GM18502 (cell line): ENCODE results near the gene ZBTB7C.

Experiments
- ATAC-seq: cut with Tn5 transposase; IDR thresholded peaks from one replicate; pipeline ENCODE4 v1.9.1; 2021; ENCODE audit warnings: mild to moderate bottlenecking; ENCODE audit not compliant: unreplicated experiment, poor library complexity

Gene ZBTB7C

DNA sequence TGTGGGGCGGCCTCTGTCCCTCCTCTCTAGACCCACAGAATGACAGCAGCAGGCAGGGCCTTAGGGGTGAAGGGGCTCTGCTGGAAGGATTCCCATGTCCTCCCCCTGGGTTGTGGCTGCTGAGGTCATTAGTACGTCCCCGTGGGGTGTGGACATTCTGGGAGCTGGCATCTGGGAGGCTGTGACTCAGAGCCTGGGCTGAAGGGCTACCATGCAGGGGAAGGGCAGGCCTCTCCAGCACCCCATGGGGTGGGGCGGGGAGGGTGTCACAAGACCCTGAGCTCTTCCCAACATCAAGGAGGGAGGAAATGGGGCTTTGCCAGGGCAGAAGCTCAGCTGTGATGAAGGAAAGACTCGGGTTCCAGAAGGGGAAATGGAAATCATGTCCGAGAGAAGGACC, 373.0 kb downstream of the ZBTB7C start:
- no peak for ATAC-seq

GRCh38 chr18:48035556-48035860, 373.7 kb downstream of the ZBTB7C start:
- no peak for ATAC-seq

- no peak for ATAC-seq
These were observed 374.3 kb downstream of the ZBTB7C start for GRCh38 chr18:48034651-48035555.

- no peak for ATAC-seq
These were observed 375.2 kb downstream of the ZBTB7C start for GRCh38 chr18:48033790-48034650.

DNA sequence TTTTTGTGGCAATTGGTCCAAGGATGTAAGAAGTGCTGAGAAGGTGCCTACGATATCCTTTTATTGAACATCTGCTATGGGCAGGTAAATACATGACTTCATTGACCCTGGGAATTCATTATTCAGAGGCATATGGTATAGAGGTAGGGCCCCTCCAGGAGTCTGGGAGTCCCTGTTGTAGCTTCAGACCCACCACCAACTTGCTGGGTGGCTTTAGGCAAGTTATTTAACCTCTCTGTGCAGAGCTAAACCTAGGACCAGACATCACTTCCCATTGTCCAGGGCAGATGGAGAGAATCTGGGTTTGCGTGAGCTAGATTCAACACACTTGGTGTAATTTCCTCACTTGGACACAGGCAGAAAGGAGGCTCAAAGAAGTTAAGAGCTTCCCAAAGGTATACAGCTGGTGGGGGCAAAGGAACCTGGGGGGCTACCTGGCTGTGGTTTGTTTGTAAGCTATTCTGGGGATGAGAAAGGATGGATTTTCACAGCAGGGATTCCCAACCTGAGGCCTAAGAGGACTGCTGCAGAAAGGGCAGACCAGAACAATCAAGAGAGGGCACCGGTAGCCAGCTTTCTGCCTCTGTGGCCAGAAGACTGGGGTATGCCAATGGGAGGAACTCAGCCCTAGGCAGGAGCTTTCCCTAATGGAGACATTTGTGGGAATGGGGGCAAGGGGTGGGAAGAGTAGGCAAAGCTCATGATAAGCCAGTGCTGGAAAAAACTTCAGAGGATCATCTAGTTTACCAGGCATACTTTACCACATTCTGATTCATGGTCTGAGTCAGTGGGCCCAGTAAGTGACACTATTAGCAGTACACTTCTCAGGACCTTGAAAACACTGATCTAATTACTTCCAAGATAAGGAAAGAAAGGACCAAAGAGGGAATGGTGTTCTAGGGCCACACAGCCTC, 376.1 kb downstream of the ZBTB7C start:
- no peak for ATAC-seq

DNA sequence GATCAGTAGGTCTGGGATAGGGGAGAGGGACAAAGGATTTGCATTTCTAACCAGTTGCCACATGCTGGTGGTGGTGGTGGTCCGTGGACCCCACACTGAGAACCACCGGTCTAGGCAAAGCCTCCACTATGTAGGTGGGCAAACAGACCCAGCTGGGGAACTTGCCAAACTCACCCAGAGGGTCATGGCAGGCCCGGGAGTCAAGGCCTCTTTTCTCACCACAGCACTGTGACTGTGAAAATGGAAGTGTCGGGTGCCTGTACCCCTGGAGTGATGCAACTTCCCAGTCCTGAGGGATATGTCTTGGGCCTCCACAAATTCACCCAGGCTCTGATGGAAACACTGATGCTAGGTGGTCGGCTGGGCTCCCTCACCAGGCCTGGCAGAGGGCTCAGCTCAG, 377.5 kb downstream of the ZBTB7C start:
- ATAC-seq, result no peak

- no peak for ATAC-seq
These were observed 378.3 kb downstream of the ZBTB7C start for GRCh38 chr18:48030616-48031480.

DNA sequence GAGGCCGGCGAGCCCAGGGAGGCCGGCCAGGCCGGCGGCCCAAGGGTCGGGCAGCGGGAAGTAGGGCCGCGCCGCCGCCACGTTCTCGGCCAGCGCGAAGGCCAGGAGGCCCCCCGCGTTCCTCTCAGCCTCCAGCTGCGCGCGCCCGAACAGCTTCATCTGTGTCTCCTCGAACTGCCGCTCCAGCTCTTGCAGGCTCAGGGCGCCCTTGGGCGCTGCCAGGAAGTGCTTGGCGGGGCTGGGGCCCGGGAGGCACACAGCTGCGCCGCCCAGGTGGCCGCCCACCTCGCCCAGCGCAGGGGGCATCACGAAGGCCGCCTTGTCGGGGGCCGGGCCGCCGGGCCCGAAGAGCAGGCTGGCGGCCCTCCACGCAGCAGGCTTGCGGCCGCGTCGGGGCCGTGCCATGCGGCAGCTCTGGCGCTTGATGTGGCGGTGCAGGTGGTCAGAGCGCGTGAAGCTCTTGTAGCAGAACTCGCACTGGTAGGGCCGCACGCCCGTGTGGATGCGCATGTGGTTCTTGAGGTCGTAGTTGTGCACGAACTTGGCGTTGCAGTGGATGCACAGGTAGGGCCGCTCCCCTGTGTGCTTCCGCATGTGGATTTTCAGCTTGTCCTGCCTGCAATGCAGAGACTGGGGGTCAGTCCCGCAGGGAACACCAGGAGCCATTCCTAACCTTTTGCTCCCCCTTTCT, 379.7 kb downstream of the ZBTB7C start:
- ATAC-seq, result no peak

DNA sequence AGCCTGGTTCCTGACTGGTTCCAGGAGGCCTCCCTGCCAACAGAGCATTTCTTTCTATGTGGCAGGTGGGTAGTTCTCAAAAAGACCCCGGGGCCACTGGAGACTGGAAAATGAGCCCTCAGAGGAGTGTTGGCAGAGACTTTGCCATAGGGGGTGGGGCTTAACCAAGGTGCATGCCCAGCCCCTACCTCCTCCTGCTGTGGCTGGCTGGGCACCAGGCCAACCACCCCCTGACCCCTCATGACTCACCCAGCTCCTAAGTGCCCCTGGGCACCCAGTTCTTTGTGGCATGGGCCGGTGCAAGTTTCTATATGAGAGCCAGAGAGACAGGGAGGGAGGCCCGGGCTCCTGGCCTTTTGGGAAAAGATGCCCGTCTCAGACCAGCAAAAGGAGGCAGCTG, 380.5 kb downstream of the ZBTB7C start:
- no peak for ATAC-seq

DNA sequence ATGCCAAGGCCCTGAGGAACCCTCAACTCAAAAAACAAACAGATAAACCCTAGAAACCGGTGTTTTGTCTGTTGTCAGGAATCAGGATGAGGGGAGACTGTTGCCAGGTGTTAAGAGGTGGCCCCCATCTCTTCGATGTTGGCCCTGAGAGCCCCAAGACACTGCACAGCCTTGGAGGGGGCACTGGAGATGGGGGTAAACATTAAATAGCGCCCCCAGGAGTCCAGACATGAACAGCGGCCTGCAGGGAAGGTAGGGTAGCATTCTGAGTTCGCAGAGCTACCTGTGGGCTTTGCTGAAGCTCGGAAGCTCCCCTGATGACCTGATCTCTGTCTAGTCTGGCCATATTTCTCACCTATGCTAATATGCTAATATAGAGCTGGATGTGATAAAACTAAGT, 381.1 kb downstream of the ZBTB7C start:
- ATAC-seq, result no peak

DNA sequence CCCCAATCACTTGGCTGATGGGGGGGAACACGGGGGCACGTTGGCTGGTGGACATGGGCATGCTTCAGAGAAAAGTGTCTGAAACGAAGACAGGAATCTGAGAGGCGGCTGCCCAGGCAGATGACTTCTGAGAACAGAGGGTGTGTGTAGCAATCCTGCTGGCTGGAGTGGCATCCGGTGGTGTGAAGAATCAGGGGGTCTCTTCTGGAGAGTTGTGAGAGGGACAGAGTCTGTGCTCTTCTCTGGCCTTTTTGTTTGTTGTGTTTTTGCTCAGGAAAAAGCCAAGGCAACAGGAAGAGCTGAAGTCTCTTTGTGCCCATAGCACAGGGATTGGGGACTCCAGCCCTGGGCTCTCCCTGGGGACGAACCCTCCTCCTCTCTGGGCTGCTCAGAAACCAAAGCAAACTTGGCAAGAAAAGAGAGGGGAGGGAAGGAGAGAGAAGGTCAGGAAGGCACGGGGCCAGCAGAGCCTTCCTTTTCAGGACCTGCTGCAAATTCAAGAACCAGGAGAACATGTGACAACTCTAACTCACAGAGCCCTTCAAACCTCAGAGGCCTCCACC, 381.7 kb downstream of the ZBTB7C start:
- no peak for ATAC-seq

DNA sequence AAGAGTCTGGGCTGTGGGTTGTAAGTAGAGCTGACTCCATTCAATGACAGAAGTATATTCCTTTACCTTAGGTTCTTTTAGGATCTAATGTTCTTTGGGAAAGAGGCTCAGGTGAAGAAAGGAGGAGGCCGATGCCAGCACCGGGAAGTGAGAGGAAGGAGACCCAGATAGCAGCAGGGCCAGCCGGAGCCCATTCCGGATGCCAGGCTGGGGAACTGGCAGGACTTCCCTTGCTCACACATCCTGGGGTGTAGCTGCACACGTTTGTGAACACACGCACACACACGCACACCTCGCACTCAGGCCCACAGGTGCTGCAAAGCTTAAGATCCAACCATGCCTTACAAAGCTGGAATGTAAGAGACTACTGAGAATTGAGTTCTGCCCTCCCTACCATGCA, 383.0 kb downstream of the ZBTB7C start:
- ATAC-seq, result no peak

GRCh38 chr18:48024881-48025660, 384.1 kb downstream of the ZBTB7C start:
- ATAC-seq, result no peak

GRCh38 chr18:48024009-48024512, 385.1 kb downstream of the ZBTB7C start:
- ATAC-seq, result no peak

DNA sequence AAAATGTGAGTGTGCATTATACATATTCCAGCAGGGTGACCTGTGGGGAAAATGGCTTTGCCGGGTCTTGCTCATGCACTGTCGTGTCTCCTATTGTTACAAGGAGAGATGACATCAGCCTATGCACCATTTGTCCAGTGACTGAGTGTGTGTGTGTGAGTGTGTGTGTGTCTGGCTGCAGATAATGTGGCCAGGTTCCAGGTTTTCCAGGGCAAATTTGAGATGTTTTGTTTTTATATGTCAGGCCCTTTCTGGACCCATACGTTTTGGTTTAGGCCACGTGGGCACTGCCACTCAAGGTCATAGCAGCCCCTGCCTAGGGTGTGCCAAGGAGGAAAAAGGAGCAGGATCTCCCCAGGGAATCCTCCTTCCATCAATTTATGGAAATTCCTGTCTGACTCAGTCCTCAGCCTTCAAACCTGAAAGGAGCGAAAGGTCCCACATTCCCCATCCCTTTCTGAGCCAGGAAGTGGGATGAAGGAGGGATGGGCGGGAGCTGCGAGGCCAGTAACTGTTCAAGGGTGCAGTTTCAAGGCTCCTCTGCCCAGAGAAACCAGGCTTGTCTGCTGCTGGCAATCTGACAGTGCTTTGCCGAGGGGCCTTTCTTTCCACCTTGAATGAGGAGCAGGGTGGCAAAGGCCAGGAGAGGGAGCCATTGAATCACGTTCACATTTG, 385.7 kb downstream of the ZBTB7C start:
- no peak for ATAC-seq

- ATAC-seq, result no peak
These were observed 386.5 kb downstream of the ZBTB7C start for GRCh38 chr18:48022531-48023329.
